HepG2 (cell line): ENCODE data around the gene PREX1. TPM values are rescaled to one million over a fixed set of nuclear protein-coding genes. Genes with fewer than 3 reads are reported as not detected.

Experiments
- ARID5B ChIP-seq: IDR thresholded peaks from 2 replicates; pipeline ENCODE4 v1.4.0; 2020; ENCODE audit warnings: mild to moderate bottlenecking, missing genetic modification reagents
- ASH2L ChIP-seq: fragments of 300-600, 200-600 bp; sonication (generic); IDR thresholded peaks from 2 replicates; pipeline ENCODE4 v1.7.0; 2017; ENCODE audit warnings: low read depth, mild to moderate bottlenecking, moderate library complexity, mixed read lengths, low read length; ENCODE audit not compliant: insufficient read length
- FOXA3 ChIP-seq: IDR thresholded peaks from 2 replicates; pipeline ENCODE4 v1.6.1; 2016; ENCODE audit warnings: missing genetic modification reagents, missing compliant biosample characterization
- HNRNPLL ChIP-seq: fragments of 200-400 bp; formaldehyde crosslinking; IDR thresholded peaks from 2 replicates; pipeline ENCODE4 v1.6.1; 2017; ENCODE audit warnings: mild to moderate bottlenecking, low read depth, low read length; ENCODE audit not compliant: poor library complexity, severe bottlenecking
- MBD4 ChIP-seq: IDR thresholded peaks from 2 replicates; pipeline ENCODE4 v1.6.1; 2012; ENCODE audit warnings: low read length, inconsistent platforms, borderline replicate concordance
- MZF1 ChIP-seq: sonication (generic); formaldehyde crosslinking; IDR thresholded peaks from 2 replicates; pipeline ENCODE4 v1.8.1; 2023; ENCODE audit warnings: mild to moderate bottlenecking, missing genetic modification reagents, borderline replicate concordance
- NBN ChIP-seq: fragments of 450-650 bp; conservative IDR thresholded peaks from 2 replicates; pipeline ENCODE4 v1.6.1; 2017
- ONECUT2 ChIP-seq: sonication (generic); formaldehyde crosslinking; IDR thresholded peaks from 2 replicates; pipeline ENCODE4 v1.4.0; 2020; ENCODE audit warnings: missing genetic modification reagents
- SKI ChIP-seq: fragments of 450-650 bp; IDR thresholded peaks from one replicate; pipeline ENCODE4 v1.6.1; 2018; ENCODE audit warnings: mild to moderate bottlenecking; ENCODE audit not compliant: partially characterized antibody
- SOX13 ChIP-seq, 3 experiments: fragments of 450-650 bp in 1 of 3; sonication (generic) in 1 of 3; formaldehyde crosslinking in 1 of 3; IDR thresholded peaks in 2 of 3; conservative IDR thresholded peaks in 1 of 3; 2 replicates each; pipeline versions ENCODE4 v1.5.0 to v1.6.1; 2016 to 2020; ENCODE audit warnings: antibody characterized with exemption in 1 of 3, mild to moderate bottlenecking in 1 of 3, missing compliant biosample characterization in 1 of 3, missing genetic modification reagents in 1 of 3, moderate library complexity in 1 of 3
- SP5 ChIP-seq: IDR thresholded peaks from 2 replicates; pipeline ENCODE4 v1.6.1; 2016; ENCODE audit warnings: low read depth, borderline replicate concordance
- TAF1 ChIP-seq: sonication (generic); formaldehyde crosslinking; IDR thresholded peaks from 2 replicates; pipeline ENCODE4 v1.4.0; 2020; ENCODE audit warnings: missing genetic modification reagents
- ZBTB7A ChIP-seq: sonication (generic); formaldehyde crosslinking; IDR thresholded peaks from 2 replicates; pipeline ENCODE4 v1.8.0; 2022; ENCODE audit warnings: mild to moderate bottlenecking, missing genetic modification reagents
- ZNF253 ChIP-seq: sonication (generic); formaldehyde crosslinking; IDR thresholded peaks from 2 replicates; pipeline ENCODE4 v1.8.0; 2022; ENCODE audit warnings: mild to moderate bottlenecking, missing genetic modification reagents, borderline replicate concordance
- ZNF790 ChIP-seq: sonication (generic); formaldehyde crosslinking; IDR thresholded peaks from 2 replicates; pipeline ENCODE4 v1.8.0; 2022; ENCODE audit warnings: missing genetic modification reagents, mild to moderate bottlenecking, borderline replicate concordance
- polyA plus RNA-seq, 8 experiments: library from polyadenylated mRNA; depleted of rRNA in 3 of 8; stranded (reverse) in 7 of 8; unstranded in 1 of 8; fragments of >200 nt; fragmentation: Illumina TruSeq in 4 of 8; extraction: Trizol in 4 of 8; gene quantifications; 2 replicates each; pipeline versions ENCODE4 v1.2.1 to v1.2.3, GENCODE V29; 2011 to 2016; ENCODE audit warnings: low read depth in 4 of 8, missing spikeins in 1 of 8, mixed read lengths in 1 of 8; ENCODE audit not compliant: insufficient read depth in 1 of 8
- total RNA-seq, 5 experiments: library from RNA; depleted of rRNA; stranded (reverse); fragments of >200 nt; fragmentation: Illumina TruSeq; extraction: Trizol; gene quantifications; 2 replicates each; pipeline ENCODE4 v1.2.3, GENCODE V29; 2016; ENCODE audit warnings: low read depth in 1 of 5
- TF ChIP-seq, protein P1 (sequence below): sonication (generic); formaldehyde crosslinking; IDR thresholded peaks from 2 replicates; pipeline ENCODE4 v1.9.0; 2021; ENCODE audit warnings: missing genetic modification reagents, borderline replicate concordance
- TF ChIP-seq, protein P2 (sequence below): sonication (generic); formaldehyde crosslinking; IDR thresholded peaks from 2 replicates; pipeline ENCODE4 v1.4.0; 2020; ENCODE audit warnings: missing genetic modification reagents, mild to moderate bottlenecking, borderline replicate concordance
- TF ChIP-seq, protein P3 (sequence below): sonication (generic); formaldehyde crosslinking; conservative IDR thresholded peaks from 2 replicates; pipeline ENCODE4 v1.8.0; 2022; ENCODE audit warnings: mild to moderate bottlenecking, moderate library complexity, missing genetic modification reagents

The PREX1 gene
- total and polyA plus RNA-seq, 2 of the 13 experiments (the other 11 are each of a cell fraction or from before 2014, with no cell fraction given) = 0.02 to 0.04 TPM

DNA sequence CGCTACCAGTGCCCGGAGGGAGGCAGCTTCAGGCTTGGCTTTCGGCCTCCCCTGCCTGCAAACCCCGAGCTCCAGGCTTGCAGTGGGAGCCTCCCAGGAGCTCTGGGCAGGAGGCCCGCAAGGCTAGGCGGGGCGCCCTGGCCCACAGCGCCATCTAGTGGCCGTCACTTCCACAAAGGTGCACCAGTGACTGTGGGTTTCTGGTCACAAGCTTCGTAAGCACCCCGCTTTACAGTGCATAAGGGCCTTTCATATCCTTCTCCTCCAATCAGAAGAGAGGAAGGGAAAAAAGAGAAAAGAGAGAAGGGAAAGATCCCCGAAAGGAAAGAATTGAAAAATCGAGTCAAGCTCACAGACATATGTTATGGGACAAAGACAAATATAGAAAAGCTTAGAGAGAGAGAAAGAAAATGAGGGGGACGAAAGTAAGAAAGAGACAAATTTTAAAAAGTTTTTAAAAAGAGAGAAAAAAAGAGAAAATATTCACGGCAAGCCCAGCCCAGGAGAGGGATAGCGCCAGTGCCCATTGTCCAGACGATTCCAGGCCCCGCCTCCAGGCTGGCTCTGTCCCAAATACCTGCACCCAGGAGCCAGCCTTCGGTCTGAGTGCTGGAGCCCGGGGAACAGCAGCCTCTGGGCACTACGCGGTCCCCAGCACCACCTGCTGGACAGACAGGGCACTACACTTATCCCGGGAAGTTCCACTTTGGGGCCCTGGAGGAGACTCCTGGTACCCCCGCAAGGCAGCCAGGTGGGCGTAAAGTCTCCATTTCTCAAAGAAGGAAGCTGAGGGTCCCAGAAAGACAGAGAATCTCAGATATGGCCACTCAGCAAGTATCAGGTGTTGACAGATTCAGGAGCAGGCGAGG is 207.1 kb downstream of the PREX1 start (continued):
- TF ChIP-seq ARID5B (CRISPR knock-in tag) (peak; percentile 36), HNRNPLL (peak; percentile 35), SP5 (CRISPR knock-in tag) (0 out of 2 replicates have a peak, but pooled peaks have one; percentile 11), TAF1 (no peak), SOX13 (IDR thresholded peaks at IDR 0.05) (no peak), SOX13 (CRISPR knock-in tag; conservative IDR thresholded peaks at IDR 0.05 in 1 of 2, IDR thresholded peaks at IDR 0.05 in 1 of 2) (peak; percentile 54 to 76; a peak in 1 of 4 replicates), SKI (peak; percentile 60), MBD4 (no peak), ZNF253 (CRISPR knock-in tag) (no peak), ASH2L (peak; percentile 42), ZNF790 (no peak), ONECUT2 (CRISPR knock-in tag) (no peak; the same call in 1 of the 2 replicates), FOXA3 (CRISPR knock-in tag) (peak; percentile 33), ZBTB7A (CRISPR knock-in tag) (no peak), MZF1 (no peak), NBN (no peak)
- TF ChIP-seq, protein P1, sequence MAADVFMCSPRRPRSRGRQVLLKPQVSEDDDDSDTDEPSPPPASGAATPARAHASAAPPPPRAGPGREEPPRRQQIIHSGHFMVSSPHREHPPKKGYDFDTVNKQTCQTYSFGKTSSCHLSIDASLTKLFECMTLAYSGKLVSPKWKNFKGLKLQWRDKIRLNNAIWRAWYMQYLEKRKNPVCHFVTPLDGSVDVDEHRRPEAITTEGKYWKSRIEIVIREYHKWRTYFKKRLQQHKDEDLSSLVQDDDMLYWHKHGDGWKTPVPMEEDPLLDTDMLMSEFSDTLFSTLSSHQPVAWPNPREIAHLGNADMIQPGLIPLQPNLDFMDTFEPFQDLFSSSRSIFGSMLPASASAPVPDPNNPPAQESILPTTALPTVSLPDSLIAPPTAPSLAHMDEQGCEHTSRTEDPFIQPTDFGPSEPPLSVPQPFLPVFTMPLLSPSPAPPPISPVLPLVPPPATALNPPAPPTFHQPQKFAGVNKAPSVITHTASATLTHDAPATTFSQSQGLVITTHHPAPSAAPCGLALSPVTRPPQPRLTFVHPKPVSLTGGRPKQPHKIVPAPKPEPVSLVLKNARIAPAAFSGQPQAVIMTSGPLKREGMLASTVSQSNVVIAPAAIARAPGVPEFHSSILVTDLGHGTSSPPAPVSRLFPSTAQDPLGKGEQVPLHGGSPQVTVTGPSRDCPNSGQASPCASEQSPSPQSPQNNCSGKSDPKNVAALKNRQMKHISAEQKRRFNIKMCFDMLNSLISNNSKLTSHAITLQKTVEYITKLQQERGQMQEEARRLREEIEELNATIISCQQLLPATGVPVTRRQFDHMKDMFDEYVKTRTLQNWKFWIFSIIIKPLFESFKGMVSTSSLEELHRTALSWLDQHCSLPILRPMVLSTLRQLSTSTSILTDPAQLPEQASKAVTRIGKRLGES (CRISPR knock-in tag) = 0 out of 2 replicates have a peak, but pooled peaks have one; percentile 44
- TF ChIP-seq, protein P2, sequence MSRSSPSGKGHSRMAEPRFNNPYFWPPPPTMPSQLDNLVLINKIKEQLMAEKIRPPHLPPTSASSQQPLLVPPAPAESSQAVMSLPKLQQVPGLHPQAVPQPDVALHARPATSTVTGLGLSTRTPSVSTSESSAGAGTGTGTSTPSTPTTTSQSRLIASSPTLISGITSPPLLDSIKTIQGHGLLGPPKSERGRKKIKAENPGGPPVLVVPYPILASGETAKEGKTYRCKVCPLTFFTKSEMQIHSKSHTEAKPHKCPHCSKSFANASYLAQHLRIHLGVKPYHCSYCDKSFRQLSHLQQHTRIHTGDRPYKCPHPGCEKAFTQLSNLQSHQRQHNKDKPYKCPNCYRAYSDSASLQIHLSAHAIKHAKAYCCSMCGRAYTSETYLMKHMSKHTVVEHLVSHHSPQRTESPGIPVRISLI (CRISPR knock-in tag) = 0 out of 2 replicates have a peak, but pooled peaks have one; percentile 16
- TF ChIP-seq, protein P3, sequence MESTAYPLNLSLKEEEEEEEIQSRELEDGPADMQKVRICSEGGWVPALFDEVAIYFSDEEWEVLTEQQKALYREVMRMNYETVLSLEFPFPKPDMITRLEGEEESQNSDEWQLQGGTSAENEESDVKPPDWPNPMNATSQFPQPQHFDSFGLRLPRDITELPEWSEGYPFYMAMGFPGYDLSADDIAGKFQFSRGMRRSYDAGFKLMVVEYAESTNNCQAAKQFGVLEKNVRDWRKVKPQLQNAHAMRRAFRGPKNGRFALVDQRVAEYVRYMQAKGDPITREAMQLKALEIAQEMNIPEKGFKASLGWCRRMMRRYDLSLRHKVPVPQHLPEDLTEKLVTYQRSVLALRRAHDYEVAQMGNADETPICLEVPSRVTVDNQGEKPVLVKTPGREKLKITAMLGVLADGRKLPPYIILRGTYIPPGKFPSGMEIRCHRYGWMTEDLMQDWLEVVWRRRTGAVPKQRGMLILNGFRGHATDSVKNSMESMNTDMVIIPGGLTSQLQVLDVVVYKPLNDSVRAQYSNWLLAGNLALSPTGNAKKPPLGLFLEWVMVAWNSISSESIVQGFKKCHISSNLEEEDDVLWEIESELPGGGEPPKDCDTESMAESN (CRISPR knock-in tag) = peak; percentile 45; the same call in 1 of the 2 replicates
